Measurements from ENCODE around the gene ITGA11. TPM values are rescaled to one million over a fixed set of nuclear protein-coding genes. Genes with fewer than 3 reads are reported as not detected.

Gene ITGA11
- total RNA-seq, 1 donor from 2014 or later = 0.53 TPM

DNA sequence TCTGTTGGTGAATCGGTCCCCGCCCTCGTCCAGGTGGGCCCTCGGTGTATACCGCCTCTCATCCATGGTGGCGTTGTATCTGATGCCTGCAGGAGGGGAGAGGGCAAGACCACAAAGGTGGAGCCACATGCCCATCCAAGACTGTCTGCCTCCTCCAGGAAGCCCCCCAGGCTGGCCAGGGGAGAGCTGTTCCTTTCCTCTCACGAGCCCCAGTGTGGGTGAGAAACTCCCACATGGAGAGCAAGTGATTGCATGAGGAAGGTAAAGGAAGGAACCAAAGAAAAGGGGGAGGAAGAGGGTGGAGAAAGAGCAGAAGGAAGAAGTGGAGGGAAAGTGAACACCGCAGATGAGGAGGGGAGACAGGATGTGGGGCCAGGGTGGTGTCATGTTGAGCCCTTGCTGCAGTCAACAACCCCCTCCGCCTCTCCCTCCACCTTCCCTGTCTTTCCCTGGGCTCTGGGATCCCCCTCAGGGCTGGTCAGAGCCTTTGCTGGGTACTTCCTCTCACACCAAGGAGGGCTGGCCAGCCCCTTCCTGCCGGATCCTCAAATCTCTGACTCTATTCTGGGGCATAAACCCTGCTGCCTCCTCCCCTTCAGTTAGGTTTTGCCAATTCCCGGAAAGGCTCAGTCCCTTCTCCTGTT is 105.1 kb downstream of the ITGA11 start:
- H3K4me3 ChIP-seq (ENCODE audit: low read depth, low read length) = no peak overlapping the region
- peaks cover 5% of the 10 kb centered on the region for H3K27me3 ChIP-seq (ENCODE audit: control insufficient read depth, insufficient read depth, low read length)
- DNase-seq (ENCODE audit: low read depth) (no peak), FAIRE-seq (no peak)
- no peaks in the 10 kb centered on the region for H3K36me3 ChIP-seq (ENCODE audit: control insufficient read depth, insufficient read depth, low read length)
- TF ChIP-seq, protein P1, sequence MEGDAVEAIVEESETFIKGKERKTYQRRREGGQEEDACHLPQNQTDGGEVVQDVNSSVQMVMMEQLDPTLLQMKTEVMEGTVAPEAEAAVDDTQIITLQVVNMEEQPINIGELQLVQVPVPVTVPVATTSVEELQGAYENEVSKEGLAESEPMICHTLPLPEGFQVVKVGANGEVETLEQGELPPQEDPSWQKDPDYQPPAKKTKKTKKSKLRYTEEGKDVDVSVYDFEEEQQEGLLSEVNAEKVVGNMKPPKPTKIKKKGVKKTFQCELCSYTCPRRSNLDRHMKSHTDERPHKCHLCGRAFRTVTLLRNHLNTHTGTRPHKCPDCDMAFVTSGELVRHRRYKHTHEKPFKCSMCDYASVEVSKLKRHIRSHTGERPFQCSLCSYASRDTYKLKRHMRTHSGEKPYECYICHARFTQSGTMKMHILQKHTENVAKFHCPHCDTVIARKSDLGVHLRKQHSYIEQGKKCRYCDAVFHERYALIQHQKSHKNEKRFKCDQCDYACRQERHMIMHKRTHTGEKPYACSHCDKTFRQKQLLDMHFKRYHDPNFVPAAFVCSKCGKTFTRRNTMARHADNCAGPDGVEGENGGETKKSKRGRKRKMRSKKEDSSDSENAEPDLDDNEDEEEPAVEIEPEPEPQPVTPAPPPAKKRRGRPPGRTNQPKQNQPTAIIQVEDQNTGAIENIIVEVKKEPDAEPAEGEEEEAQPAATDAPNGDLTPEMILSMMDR (IDR thresholded peaks at IDR 0.05; ENCODE audit: insufficient read depth, low read length, severe bottlenecking) = no peak

DNA sequence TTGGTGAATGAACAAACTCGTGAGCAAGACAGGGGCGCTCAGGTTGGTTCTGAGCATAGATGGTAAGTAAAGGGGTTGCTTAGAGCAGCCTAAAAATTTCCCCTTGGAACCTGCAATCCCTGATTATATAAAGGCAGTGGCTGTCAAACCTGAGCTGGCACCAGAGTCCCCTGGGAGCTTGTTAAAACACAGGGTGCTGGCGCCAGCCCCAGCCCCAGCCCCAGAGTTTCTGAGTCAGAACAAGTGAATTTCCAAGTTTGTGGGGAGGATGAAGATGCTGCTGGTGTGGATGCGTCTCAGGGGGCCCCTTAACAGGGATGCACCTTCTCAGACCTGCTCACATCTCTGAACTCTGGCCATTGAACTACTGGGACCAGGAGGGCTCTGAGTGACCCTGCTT is 106.2 kb downstream of the ITGA11 start:
- H3K27me3 ChIP-seq (ENCODE audit: control insufficient read depth, insufficient read depth, low read length) = peaks cover 4% of the 10 kb centered on the region
- TF ChIP-seq, protein P1 (IDR thresholded peaks at IDR 0.05; ENCODE audit: insufficient read depth, low read length, severe bottlenecking) = no peak
- H3K4me3 ChIP-seq (ENCODE audit: low read depth, low read length) = no peak overlapping the region
- FAIRE-seq (peak; percentile 13), DNase-seq (ENCODE audit: low read depth) (no peak)
- H3K36me3 ChIP-seq (ENCODE audit: control insufficient read depth, insufficient read depth, low read length) = no peaks in the 10 kb centered on the region

DNA sequence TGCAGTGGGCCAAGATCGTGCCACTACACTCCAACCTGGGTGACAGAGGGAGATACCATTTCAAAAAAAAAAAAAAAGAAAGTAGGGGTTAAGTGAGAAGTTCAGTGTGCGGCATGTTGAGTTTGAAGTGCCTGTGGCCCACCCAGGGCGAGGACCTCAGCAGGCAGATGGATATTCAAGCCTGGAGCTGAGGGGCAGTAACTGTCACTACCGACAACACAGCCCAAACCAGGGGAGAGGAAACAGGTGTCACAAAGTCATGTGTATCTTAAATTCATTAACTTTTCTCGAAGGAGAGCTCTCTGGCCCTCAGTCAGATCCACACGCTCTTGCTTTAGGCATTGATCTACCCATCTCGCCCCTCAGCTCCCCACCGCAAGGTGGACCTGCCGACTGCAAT is 109.2 kb downstream of the ITGA11 start:
- TF ChIP-seq, protein P1 (IDR thresholded peaks at IDR 0.05; ENCODE audit: insufficient read depth, low read length, severe bottlenecking) = no peak
- FAIRE-seq = no peak
- no peak for DNase-seq (ENCODE audit: low read depth)
- H3K4me3 ChIP-seq (ENCODE audit: low read depth, low read length) = no peak overlapping the region
- H3K36me3 ChIP-seq (ENCODE audit: control insufficient read depth, insufficient read depth, low read length) = no peaks in the 10 kb centered on the region
- peaks cover 2% of the 10 kb centered on the region for H3K27me3 ChIP-seq (ENCODE audit: control insufficient read depth, insufficient read depth, low read length)

DNA sequence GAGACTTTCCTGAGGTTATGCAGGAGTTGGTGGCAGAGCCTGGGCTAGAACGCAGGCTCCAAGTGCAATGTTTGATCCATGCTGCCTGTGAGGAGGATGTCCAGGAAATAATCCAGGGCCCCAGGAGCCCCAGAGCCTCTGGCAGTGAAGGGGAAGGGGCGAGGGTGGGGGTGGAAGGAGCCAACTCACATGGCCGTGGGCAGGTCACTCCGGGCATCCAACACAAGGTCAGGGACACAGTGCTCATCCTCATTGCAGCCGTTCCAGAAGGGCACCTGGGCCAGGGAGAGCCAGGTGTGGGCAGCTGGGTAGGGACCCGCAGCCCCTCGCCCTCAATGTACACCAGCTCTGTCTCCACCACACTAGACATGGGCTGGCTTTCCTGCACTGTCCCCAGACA is 110.7 kb downstream of the ITGA11 start:
- DNase-seq (ENCODE audit: low read depth) (no peak), FAIRE-seq (no peak)
- TF ChIP-seq, protein P1 (IDR thresholded peaks at IDR 0.05; ENCODE audit: insufficient read depth, low read length, severe bottlenecking) = no peak
- H3K36me3 ChIP-seq (ENCODE audit: control insufficient read depth, insufficient read depth, low read length) = no peaks in the 10 kb centered on the region
- H3K27me3 ChIP-seq (ENCODE audit: control insufficient read depth, insufficient read depth, low read length) = no peaks in the 10 kb centered on the region
- no peak overlapping the region for H3K4me3 ChIP-seq (ENCODE audit: low read depth, low read length)

DNA sequence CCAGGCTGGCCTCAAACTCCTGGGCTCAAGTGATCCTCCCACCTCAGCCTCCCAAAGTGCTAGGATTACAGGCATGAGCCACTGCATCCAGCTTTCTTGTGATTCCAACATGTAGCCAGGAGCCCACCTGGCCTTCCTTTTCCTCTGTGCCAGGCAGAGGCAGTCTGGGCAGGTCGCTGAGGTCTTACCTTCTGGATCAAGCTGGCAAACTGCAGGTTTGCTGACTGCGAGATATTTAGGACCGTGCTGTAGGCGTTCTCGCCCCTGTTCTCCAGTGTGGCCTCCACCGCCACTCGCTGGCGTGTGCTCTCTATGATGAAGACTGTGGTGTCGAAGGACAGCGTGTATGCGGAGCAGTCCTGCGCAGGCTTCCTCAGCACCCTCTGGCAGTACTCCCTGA is 112.0 kb downstream of the ITGA11 start:
- TF ChIP-seq, protein P1 (IDR thresholded peaks at IDR 0.05; ENCODE audit: insufficient read depth, low read length, severe bottlenecking) = no peak
- Histone ChIP-seq H3K36me3 (ENCODE audit: control insufficient read depth, insufficient read depth, low read length) (no peaks in the 10 kb centered on the region), H3K4me3 (ENCODE audit: low read depth, low read length) (no peak overlapping the region), H3K27me3 (ENCODE audit: control insufficient read depth, insufficient read depth, low read length) (no peaks in the 10 kb centered on the region)
- no peak for DNase-seq (ENCODE audit: low read depth)
- no peak for FAIRE-seq
